Measurements from ENCODE around the gene LGALS7.
"Not testable (repeated sequence)": the region's sequence is repeated elsewhere in the genome, so short reads cannot be mapped to it uniquely, and the experiment has no call there.

LGALS7 gene

DNA sequence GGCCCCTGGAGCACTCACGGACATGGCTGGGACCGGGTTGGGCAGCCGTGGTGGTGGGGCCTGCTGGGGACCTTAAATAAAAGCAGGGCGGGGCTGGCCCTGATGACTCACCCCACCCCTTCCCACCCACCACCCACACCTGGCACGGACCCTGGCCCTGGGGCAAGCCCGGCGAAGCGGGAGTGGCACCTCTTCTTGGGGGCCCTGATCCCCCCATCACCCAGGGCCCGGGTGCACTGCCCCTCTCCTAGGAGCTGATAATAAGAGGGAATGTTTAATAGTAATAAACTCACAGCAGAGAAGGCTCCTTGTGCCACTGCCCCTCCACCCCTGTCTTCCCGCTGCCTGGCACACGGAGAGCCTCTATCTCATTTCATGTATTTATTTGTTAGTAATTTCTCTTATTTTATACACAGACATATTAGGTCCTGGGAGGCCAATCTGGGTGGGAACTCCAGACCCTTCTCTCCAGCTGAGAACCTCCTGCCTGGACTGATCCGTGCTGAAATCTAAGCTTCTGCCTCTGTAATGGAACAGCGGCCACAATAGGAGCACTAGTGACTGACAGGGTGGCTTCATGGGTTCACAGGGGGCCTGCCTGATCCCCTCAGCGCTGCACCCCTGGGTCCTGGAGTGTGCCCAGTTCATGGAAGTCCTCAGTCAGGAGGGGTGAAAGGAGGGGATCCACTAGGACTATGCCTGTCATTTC, at the start of gene LGALS7:
LGALS7 (minus strand) TSS at position 49 of the 709 bp plus-strand sequence; CDS start at position 24, 25 bp downstream.
- no peak for DNase-seq

DNA sequence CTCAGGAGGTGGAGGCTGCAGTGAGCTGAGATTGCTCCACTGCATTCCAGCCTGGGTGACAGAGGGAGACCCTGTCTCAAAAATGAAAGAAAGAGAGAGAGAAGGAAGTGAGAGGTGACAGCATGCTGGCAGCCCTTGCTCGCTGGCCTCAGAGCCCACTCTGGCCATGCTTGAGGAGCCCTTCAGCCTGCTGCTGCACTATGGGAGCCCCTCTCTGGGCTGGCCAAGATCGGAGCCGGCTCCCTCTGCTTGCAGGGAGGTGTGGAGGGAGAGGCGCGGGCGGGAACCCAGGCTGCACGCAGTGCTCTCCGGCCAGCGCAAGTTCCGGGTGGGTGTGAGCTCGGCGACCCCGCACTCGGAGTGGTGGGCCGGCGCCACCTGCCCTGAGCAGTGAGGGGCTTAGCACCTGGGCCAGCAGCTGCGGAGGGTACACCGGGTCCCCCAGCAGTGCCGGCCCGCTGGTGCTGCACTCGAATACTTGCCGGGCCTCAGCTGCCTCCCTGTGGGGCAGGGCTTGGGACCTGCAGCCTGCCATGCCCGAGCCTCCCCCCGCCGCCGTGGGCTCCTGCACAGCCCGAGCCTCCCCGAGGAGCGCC, 48.0 kb upstream of the LGALS7 start:
- DNase-seq: not testable (repeated sequence)

DNA sequence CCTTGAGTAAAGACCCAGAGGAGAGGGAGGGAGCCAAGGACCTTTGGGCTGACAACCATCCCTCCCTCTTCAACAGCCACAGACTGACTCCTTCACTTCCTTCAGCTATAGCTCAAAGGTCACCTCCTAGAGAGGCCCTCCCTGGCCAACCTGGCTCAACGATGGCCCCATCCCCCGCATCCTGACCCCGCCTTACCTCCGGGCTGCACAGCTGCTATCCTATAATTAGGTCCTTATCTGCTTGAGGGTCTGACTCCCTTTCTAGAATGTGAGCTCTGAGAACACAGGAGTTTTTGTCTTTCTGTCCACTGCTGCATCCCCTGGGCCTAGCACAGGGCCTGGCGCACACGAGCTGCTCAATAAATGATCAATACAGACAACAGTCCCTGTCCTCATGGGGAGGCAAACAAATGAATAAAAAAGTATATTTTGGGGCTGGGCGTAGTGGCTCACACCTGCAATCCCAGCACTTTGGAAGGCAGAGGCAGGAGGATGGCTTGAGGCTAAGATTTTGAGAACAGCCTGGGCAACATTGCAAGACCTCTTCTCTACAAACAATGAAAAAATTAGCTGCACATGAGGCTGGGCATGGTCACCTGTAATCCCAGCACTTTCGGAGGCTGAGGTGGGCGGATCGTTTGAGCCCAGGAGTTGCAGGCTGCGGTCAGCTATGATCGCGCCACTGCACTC, 46.1 kb upstream of the LGALS7 start:
- DNase-seq: no peak

DNA sequence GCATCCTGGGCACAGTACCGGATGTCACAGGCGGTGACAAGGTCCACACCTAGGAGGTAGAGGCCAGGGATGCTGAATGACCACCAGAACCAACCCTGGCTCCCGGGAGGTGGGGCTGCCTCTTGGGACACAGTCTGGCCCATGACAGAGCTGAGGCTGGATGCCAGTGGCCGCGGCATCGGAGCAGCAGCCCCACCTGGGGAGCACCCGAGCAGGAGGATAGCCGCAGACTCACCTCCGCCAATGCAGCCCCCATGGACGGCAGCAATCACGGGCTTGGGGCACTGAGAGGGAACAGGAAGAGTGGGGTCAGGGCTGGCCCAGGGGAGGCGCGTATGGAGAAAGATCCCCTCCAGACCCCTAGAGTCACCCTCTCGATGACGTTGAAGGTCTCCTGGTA, 43.8 kb upstream of the LGALS7 start:
- no peak for DNase-seq

DNA sequence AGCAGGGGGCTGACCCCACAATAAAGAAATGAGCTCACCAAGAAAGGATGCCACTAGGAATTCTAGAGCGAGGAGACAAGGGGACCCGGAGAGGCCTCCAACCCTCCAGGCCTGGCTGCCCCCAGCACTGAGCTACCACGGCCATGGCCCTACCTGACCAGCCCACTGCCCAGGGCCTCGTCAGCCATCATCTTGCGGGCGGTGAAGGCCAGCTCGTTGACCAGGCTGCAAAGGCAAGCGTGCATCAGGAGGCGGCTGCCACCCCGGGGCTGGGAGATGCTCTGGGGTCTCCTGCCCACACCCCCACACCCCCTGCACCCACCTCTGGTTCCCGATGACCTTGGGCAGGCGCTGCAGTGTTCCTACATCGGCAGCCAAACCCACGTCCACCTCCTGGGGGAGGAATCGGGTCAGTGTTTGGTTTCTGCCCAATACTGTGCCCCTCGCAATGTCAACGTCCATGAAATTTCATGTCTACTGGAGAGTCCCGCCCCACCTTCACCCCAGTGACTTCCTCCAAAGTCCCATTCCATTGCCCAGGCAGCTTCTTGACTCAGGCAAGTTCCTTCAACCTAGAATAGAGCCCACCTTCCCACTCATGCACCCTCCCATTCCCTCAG, 42.9 kb upstream of the LGALS7 start:
- no peak for DNase-seq

DNA sequence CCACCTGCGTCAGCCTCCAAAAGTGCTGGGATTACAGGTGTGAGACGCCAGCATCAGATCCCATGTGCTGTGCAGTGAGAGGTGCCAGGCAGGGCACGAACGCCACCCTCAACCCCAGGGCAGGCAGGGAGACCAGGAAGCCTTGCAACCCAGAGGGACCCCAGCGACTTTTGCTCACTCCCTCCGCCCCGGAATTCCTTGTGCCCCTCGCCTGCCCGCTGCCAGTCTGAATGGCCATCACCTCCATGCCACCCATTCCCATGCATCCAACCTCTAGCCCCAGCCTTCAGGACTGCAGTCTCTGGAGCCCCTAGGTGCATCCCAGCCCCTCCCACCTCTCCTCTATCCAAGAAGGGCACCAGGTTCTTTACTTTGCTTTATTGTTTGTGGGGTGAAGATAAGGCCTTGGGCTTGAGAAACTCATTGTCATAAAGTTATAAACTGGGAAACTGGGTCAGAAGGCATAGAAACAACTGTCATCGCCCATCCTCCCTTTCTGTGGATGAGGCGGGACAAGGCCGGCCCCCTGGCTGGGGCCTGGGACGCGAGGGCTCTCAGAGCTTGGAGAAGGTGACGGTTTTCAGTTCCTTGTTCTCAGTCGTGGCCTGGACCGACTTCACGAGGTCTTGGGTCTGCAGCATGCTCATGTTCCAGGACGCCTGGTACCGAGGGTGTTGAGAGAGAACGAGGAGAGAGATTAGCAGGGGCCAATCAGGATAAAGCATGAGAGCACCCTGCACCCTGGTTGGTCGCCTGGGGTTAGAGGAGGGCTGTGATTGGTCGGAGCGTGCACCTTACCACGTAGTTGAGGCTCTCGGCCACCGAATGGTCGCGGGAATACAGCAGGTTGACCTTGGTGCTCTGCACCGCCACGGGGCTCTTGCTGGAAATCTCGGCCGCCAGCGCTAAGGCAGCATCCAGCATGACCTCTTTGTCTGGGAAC, 42.0 kb upstream of the LGALS7 start:
- no peak for DNase-seq

DNA sequence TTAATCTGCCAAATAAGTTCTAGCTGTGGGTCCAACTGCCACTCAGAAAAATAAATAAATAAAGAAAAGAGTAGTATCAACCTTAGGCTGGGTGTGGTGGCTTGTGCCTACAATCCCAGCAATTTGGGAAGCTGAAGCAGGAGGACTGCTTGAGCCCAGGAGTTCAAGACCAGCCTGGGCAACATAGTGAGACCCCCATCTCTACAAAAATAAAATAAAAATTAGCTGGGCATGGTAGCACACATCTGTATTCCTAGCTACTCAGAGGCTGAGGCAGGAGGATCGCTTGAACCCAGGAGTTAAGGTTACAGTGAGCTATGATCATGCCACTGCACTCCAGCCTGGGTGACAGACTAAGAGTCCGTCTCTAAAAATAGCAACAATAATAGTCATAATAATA, 40.6 kb upstream of the LGALS7 start:
- DNase-seq: not testable (repeated sequence)

DNA sequence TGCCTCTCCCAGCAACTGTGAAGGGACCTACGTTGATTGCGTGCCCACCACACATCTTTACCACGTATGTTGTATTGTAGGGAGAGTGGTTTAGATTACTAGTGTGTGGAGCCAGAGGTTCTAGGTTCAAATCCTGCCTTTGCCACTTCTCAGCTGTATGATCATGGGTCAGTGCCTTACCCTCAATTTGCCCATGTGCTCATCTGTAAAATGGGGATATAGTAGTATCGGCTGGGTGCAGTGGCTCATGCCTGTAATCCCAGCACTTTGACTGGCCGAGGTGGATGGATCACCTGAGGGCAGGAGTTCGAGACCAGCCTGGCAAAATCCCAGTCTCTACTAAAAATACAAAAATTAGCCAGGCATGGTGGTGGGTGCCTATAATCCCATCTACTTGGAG, 40.0 kb upstream of the LGALS7 start:
- DNase-seq: no peak

DNA sequence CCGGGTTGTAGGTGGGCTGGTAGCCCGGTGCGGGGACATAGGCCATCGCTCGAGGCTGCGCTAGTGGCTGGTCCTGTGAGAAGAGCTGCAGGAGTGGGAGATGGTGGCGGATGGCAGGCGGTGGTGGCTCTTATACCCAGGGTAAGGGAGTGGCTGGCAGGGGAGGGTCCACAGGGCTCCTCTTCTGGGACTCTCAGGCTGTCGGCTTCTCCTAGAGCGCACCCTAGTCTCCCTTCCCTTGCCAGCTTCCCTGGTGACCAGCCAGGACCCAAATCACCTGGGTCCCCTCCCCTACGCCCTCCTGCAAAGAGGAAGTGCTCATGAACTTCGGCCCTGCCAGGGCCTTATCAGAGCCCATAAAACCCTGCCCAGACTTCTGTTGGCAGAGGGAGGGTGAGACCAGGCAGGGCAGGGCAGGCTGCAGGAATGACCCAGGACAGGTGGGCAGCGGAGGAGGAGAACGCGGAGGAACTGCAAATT, 39.6 kb upstream of the LGALS7 start, which contains the start of gene LGALS4:
LGALS4 (minus strand) TSS at position 105 of the 480 bp plus-strand sequence; CDS start at position 46, 59 bp downstream.
- no peak for DNase-seq

DNA sequence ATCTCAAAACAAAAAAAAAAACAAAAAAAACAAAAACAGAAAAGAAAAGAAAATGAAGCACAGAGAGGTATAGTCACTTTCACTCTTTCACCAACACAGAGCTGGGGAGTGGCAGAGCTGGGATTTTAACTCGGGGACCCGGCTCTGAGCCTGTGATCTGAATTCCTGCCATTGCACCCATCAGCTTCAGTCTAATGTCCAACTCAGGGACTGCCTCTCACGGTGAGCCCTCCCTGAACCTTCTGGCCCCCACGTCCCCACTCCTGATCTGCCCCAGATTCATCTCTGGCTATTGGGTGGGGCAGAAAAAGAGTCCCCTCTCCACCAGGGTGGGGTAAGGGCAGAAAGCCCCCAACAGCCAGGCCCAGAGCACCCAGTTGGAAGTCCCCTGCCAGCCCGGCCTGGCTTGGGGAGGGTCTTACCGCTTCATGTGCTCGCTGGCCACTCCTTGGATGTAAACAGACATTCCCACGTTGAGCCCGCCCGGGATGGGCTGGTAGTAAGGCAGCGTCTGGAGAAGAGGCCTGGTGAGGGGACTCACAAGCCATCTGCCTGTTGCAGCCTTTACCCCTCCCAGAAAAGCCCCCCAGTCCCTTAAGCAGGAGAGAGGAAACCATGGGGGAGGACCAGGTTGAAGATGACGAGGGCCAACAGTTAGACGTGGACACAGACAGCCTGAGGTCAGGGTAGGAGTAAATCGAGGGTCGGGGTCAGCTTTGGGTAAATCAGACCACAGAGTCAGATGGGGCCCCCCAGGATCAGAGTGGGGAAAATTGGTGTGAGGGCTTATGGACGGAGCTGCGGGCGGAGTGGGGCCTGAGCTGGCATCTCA, 38.9 kb upstream of the LGALS7 start:
- no peak for DNase-seq

DNA sequence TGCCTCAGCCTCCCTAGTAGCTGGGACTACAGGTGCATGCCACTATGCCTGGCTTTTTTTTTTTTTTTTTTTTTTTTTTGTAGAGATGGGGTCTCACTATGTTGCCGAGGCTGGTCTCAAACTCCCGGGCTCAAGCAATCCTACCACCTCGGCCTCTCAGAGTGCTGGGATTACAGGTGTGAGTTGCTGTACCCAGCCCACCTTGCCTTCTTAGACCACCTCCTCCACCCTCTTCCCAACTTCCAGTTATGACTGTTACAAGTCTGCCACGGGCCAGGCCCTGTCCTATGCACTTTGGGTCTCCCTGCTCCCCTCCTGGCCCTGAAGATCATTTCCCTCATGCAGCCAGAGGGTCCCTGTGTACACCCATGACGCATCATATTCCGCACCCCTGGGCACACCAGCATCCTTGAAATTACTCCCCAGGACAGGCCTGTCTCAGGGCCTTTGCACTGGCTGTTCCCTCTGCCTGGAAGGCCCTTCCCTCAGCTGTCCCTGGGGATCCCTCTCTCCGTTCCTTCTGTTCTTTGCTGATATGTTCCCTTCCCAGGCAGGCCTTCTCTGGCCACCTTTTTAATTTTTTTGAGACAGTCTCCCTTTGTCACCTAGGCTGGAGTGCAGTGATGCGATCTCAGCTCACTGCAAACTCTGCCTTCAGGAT, 36.4 kb upstream of the LGALS7 start:
- no peak for DNase-seq

DNA sequence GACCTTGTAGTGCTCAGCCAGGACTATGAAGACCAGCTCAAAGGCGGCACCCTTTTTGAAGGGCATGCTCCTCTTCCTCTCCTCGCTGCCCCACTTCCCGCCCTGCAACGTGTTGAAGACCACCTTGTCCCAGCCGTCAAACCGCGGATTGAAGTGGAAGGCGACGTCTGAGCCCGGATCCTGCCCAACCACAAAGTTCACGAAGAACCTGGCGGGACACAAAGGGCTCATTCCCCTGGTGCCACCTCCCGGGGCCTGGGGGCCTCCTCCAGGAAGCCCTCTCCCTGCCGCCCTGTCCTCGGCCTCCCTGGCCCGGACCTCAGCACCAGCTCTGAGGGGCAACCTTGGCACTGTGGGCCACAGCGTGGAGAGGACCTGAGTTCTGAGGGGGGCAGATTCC, 35.4 kb upstream of the LGALS7 start:
- DNase-seq: no peak

DNA sequence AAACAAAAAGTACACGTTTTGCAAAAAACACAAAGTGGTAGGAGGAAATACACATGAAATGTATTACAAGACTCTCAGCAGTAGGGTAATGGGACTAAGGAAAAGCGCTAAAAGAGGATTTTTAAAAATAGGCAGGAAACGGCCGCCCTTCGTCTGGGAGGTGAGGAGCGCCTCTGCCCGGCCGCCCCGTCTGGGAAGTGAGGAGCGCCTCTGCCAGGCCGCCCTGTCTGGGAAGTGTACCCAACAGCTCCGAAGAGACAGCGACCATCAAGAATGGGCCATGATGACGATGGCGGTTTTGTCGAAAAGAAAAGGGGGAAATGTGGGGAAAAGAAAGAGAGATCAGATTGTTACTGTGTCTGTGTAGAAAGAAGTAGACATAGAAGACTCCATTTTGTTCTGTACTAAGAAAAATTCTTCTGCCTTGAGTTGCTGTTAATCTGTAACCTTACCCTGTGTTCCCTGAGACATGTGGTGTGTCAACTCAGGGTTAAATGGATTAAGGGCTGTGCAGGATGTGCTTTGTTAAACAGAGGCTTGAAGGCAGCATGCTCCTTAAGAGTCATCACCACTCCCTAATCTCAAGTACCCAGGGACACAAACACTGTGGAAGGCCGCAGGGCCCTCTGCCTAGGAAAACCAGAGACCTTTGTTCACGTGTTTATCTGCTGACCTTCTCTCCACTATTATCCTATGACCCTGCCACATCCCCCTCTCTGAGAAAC, 34.2 kb upstream of the LGALS7 start:
- not testable (repeated sequence) for DNase-seq

DNA sequence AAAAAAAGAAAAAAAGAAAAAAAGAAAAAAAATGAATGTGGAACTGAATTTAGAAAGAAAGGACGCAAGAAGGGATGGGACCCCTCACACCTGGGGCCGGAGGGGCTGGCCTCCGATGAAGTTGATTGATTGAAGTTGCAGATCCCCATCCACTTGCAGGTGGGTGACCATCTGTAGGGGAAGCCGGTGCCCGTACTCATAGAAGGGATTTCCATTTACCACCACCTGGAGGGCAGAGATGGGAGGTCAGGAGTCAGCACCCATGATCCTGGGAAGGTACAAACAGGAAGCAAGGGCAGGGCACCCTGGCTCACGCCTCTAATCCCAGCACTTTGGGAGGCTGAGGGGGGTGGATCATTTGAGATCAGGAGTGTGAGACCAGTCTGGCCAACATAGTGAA, 33.1 kb upstream of the LGALS7 start:
- DNase-seq: no peak

DNA sequence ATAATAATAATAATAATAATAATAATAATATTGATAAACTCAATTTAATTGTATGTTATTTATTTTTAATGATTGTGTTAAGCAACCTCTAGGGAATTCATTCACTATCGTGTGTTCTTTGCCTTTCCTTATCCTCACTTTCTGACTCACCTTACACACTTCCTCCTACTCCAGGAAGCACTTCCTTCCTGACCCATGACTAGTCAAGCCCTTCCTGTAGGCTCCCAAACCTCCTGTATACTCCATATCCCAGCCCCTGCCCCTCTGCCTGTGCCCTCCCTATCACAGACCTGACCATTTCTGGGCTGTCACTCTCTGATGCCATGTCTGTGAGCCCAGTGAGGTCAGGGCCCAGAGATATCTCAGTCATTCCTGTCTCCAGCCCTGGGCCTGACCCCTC, 31.9 kb upstream of the LGALS7 start:
- DNase-seq: no peak

DNA sequence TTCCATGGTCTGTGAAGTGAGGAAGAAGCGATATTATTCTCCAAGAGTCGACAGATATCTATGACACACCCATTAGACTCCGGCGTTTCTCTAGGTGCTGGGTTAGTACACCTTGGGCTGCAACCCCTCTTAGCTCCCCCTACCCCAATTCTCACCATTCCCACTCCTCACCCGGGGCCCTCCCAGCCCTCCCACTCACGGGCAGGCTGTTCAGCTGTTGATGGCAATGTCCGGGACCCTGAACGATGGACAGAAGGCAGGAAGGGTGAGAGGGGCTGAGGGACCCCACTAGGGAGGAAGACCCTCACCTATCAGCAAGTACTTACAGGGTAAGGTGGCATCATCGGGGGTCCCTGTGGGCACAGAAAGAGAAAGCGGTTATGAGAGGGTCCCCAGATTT, 30.2 kb upstream of the LGALS7 start:
- DNase-seq: no peak

DNA sequence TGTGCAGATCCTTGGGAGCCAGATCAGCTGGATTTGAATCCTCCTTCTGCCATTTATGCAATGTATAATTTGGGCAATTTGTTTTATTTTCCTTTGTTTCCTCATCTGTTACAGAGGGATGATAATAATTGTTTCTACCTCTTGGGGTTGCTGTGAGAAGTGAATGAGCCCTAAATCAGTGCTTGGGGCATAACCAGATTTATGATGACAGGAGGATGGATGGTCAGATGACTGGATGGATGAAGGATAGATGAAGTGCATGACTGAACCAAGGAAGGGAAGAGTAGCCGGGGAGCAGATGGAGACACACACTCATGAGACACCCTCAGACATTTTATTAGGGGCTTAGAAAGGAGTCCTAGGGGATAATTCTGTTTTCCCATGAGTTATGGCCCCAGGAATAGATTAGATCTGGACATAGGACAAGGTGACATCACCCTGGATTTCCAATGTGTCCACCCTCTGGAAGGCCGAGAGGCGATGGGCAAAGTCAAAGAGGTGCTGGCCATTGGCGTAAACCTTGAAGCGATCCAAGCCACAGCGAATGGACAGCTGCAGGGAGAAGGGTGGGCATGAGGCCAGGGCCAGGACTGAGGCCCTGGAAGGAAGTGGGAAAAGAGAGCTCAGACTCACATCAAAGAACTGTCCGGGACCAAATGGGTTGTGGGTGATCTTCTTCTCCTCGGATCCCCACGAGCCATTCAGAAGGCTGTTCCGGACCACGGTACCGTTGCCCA, 28.2 kb upstream of the LGALS7 start:
- no peak for DNase-seq

DNA sequence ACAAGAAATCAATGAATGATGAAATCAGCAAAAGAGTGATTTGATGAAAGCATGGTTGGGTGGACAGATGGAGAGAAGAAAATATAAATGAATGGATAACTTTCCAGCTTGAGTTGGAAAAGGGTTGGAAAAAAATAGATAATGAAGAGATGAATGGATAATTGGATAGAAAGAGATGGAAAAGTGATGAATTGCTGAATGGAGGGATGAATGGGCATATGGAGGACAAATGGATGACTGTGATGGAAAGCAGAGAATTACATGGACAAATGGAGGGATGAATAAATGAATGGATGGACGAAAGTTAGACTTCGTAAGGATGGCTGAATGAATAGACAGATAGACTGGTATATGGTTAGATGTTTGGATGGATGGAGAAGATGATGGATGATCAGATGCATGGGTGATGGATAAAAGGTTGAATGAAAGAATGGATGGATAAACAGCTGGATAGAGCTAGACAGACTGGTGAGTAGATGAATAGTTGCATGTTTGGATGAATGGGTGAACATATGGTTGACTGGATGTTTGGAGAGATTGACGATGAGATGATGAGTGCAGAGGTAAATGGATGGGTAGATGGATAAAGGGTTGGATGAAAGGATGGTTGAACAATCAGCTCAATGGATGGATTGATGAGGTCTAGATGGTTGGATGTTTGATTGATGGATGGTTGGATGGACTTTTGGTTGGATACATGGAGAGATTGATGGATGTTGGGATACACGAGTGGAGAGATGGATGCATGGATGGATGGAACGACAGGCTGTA, 27.4 kb upstream of the LGALS7 start:
- no peak for DNase-seq

DNA sequence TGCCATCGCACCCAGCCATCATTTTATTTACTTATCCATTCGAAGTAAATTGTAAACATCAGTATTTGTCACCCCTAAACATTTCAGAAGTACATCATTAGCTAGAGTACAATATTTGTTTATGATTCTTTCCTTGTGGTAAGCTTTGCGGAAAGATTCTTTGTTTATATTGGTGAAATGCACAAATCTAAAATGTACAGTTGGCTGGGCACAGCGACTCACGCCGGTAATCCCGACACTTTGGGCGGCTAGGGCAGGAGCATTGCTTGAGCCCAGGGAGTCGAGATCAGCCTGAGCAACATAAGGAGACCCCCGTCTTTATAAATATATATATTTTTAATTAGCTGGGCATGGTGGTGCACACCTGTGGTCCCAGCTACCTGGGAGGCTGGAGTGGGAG, 25.8 kb upstream of the LGALS7 start:
- DNase-seq: no peak

Data from CD4-positive, alpha-beta T cell treated with Interleukin-21 for 1 hour (primary cell).